BJ (cell line): ENCODE results near the gene PLCB2. TPM values are rescaled to one million over a fixed set of nuclear protein-coding genes. Genes with fewer than 3 reads are reported as not detected.

Source experiments
- CTCF ChIA-PET: fragments of 350-600 bp; formaldehyde crosslinking; extraction: SDS; loops from one replicate; lab custom pipeline; 2021; ENCODE audit warnings: antibody characterized with exemption, inconsistent platforms; lab: Yijun Ruan, JAX
- POLR2A ChIA-PET: fragments of 300-600 bp; sonication (Branson Sonifier 250); formaldehyde crosslinking; extraction: SDS; loops from one replicate; lab custom pipeline; 2021; ENCODE audit warnings: antibody characterized with exemption; lab: Charles Lee
- DNase-seq: peaks from one replicate; pipeline ENCODE4 v3.0.0-alpha.2; 2011; ENCODE audit warnings: low read depth
- H3K27me3 ChIP-seq: 2 replicates; pipeline ENCODE4 v1.6.0; 2011; ENCODE audit warnings: low read length; ENCODE audit not compliant: control insufficient read depth, insufficient read depth
- H3K36me3 ChIP-seq: 2 replicates; pipeline ENCODE4 v1.5.1; 2011; ENCODE audit warnings: low read length; ENCODE audit not compliant: control insufficient read depth, insufficient read depth
- H3K4me3 ChIP-seq: 2 replicates; pipeline ENCODE4 v1.5.1; 2011; ENCODE audit warnings: low read depth, mild to moderate bottlenecking, control low read depth, low read length
- polyA plus RNA-seq: library from polyadenylated mRNA; depleted of rRNA; stranded (reverse); fragments of >200 nt; gene quantifications from 2 replicates; pipeline ENCODE4 v1.2.3, GENCODE V29; 2011
- TF ChIP-seq, protein P1 (sequence below): IDR thresholded peaks from 2 replicates; pipeline ENCODE4 v1.5.1; 2011; ENCODE audit warnings: low read depth, mild to moderate bottlenecking, control low read depth, inconsistent platforms, low read length, moderate library complexity; ENCODE audit not compliant: insufficient read depth

The PLCB2 gene
- polyA plus RNA-seq, 1 experiment: 0.47 TPM

DNA sequence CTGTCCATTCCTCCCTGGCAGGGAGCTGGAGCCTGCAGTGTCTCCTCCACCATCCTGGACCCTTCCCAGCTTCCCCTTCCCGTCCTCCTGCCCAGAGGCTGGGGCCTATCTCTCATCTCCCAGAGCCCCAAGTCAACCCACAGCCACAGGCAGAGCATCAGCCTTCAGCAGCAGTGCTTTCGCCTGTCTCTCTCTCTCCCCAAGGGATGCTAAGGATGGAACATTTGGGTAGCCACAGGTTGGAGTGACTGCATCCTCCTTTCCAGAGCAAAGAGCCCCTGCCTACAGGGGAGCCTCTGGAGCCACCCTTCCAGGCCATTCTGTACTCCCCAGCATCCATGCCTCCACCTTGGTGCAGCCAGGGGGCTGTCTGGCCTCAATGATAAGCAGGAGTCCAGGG is 4.2 kb downstream of the PLCB2 start:
- POLR2A ChIA-PET: no interaction called here
- H3K36me3 ChIP-seq: no peaks in the 10 kb centered on the region

DNA sequence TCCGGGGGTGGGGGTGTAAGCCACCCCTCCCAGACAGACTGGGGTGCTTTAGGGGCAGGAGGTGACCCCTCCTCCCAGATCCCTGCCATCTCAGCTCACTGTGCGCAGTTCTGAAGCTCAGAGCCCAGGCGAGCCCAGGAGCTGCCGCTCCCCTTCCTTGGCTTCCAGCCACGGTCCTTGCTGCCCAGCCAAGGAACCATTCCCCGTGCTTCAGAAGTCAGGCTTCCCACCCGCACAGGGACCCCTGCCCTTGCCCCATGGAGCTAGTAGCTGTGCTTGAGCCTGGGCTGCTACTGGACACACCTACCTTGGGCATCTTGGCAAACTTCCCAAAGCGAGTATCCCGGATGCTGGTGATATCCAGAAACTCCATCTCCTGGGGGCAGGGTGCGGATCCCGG is 4.8 kb downstream of the PLCB2 start:
- Histone ChIP-seq H3K27me3 (peaks cover 24% of the 10 kb centered on the region), H3K4me3 (no peak overlapping the region), H3K36me3 (no peaks in the 10 kb centered on the region)
- CTCF ChIA-PET: interaction anchor here (0.6 to 3.6 kb wide), 7 partner anchors 8 to 30 kb away, joined by 3 to 14 read pairs (median 6); no protein-coding TSS in a partner anchor
- TF ChIP-seq, protein P1, sequence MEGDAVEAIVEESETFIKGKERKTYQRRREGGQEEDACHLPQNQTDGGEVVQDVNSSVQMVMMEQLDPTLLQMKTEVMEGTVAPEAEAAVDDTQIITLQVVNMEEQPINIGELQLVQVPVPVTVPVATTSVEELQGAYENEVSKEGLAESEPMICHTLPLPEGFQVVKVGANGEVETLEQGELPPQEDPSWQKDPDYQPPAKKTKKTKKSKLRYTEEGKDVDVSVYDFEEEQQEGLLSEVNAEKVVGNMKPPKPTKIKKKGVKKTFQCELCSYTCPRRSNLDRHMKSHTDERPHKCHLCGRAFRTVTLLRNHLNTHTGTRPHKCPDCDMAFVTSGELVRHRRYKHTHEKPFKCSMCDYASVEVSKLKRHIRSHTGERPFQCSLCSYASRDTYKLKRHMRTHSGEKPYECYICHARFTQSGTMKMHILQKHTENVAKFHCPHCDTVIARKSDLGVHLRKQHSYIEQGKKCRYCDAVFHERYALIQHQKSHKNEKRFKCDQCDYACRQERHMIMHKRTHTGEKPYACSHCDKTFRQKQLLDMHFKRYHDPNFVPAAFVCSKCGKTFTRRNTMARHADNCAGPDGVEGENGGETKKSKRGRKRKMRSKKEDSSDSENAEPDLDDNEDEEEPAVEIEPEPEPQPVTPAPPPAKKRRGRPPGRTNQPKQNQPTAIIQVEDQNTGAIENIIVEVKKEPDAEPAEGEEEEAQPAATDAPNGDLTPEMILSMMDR: no peak
- DNase-seq: no peak
- POLR2A ChIA-PET: no interaction called here

More for the DNA sequence above, 4.2 kb downstream of the PLCB2 start:
- H3K4me3 ChIP-seq: no peak overlapping the region
- peaks cover 24% of the 10 kb centered on the region for H3K27me3 ChIP-seq
- CTCF ChIA-PET: interaction anchor here (0.6 to 3.6 kb wide), 6 partner anchors 7 to 31 kb away, joined by 3 to 14 read pairs (median 8); no protein-coding TSS in a partner anchor
- TF ChIP-seq, protein P1: no peak
- no peak for DNase-seq

DNA sequence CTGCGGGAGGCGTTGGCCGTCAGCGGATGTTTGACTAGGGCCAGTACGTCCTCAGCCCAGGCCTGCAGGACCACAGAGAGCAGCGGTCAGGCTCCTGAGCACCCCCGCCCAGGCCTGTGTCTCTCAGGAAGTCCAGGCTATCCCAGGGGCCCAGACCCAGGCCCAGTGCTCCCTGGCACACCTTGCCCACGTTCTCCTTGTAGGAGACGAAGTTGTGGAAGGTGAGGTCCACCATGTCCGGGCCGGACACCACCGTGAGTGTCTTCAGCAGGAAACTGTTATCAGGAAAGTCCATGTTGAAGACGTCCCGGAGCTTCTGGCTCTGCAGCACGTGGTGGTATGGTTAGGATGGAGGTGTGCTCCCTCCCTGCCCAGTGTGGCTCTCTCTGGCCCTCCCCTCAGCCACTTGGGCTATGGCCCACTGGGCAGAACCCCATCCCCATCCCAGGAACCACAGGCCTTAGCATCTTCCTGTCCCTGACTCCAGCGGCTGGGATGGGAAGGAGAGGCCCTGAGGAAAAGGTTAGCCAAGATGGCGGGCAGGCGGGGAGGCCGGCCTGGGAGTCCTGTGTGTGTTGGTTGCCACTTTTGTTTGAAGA is 5.3 kb downstream of the PLCB2 start:
- ChIA-PET CTCF (interaction anchor here (0.6 to 3.6 kb wide), 6 partner anchors 8 to 23 kb away, joined by 3 to 14 read pairs (median 8); no protein-coding TSS in a partner anchor), POLR2A (no interaction called here)
- Histone ChIP-seq H3K27me3 (peaks cover 24% of the 10 kb centered on the region), H3K4me3 (no peak overlapping the region), H3K36me3 (no peaks in the 10 kb centered on the region)
- DNase-seq: no peak
- TF ChIP-seq, protein P1: no peak

DNA sequence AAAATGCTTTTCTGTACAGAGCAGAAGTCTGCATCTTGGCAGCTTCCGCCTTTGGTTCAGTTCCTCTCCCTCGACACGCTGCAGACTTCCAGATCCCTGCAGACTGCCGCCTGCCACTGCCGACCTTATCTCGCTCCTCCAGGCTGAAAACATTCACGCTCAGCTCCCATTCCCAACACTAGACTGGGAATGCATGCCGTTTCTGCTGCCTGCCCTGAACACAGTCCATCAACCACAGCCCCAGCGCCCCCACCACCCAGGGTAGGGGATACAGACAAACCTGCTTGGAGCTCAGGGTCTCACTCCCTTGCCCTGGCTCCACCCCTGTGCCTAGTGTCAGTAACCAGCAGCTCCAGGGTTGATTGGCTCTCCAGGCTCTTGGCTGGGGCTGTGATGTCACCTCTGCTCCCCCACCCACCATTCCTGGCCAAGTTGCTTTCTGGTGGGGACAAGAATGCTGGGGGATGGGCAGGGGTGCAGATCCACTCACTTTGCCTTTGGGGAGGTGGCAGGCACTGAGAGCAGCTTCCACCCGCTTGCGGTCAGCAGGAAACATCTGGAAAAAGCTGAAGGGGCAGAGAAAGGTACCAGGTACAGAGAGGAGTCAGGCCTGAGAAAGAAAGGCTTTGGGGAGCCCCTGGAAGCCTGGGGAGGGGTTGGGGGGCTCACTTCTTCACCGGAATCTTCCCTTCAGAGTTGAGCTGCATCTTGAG is 6.1 kb downstream of the PLCB2 start:
- ChIA-PET CTCF (interaction anchor here (0.6 to 3.2 kb wide), 6 partner anchors 9 to 84 kb away, joined by 3 to 14 read pairs (median 4); no protein-coding TSS in a partner anchor), POLR2A (no interaction called here)
- peaks cover 21% of the 10 kb centered on the region for H3K27me3 ChIP-seq
- no peak overlapping the region for H3K4me3 ChIP-seq
- no peak for DNase-seq
- TF ChIP-seq, protein P1: no peak
- no peaks in the 10 kb centered on the region for H3K36me3 ChIP-seq

DNA sequence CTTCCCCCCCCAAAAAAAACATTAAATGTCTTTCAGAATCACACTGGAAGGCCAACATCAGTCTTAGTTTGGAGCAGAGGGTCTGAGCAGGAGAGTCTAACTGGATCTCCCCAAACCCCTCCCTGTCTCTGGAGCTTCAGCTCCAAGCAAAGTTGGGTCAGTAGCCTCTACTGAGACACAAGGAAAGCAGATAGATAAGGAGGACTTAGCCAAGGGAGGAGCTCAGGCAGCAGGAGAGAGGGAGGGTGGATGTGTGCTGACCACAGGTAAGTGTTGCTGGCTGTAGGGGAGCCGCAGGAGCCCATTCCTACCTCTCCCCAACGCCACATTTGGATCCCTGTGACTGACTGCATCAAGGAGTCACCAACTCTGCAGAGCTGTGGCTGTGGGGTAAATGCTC is 7.0 kb downstream of the PLCB2 start:
- Histone ChIP-seq H3K36me3 (no peaks in the 10 kb centered on the region), H3K27me3 (peaks cover 23% of the 10 kb centered on the region), H3K4me3 (no peak overlapping the region)
- ChIA-PET POLR2A (no interaction called here), CTCF (interaction anchor here (1.0 to 3.2 kb wide), 3 partner anchors 10 to 84 kb away, joined by 3 to 14 read pairs (median 3); no protein-coding TSS in a partner anchor)
- TF ChIP-seq, protein P1: no peak
- no peak for DNase-seq
